HK-2 (cell line): ENCODE results near the gene SLC41A1.
"Not testable (repeated sequence)": the region's sequence is repeated elsewhere in the genome, so short reads cannot be mapped to it uniquely, and the experiment has no call there.

Source experiments
- DNase-seq: peaks from one replicate; pipeline ENCODE4 v3.0.0-alpha.2; 2018; ENCODE audit not compliant: unreplicated experiment

The SLC41A1 gene

GRCh38 chr1:205812878-205813754 lies at the start of gene SLC41A1:
Gene SLC41A1 (minus strand): TSS chr1:205813198. CDS start chr1:205810441, 2,757 bp downstream.
- DNase-seq = peak; percentile 97

- DNase-seq = no peak
Observed at GRCh38 chr1:205861540-205861939, 48.5 kb upstream of the SLC41A1 start.

- DNase-seq = no peak
Observed at GRCh38 chr1:205858141-205858961, 45.4 kb upstream of the SLC41A1 start.

- DNase-seq = not testable (repeated sequence)
Observed at GRCh38 chr1:205857501-205857900, 44.5 kb upstream of the SLC41A1 start.

- DNase-seq = no peak
Observed at GRCh38 chr1:205856433-205856832, 43.4 kb upstream of the SLC41A1 start.

GRCh38 chr1:205852969-205853368 lies 40.0 kb upstream of the SLC41A1 start:
- no peak for DNase-seq

- no peak for DNase-seq
Observed at GRCh38 chr1:205851993-205852392, 39.0 kb upstream of the SLC41A1 start.

- no peak for DNase-seq
Observed at GRCh38 chr1:205849619-205850355, 36.8 kb upstream of the SLC41A1 start, which contains the start of gene PM20D1. Gene PM20D1 (minus strand): TSS chr1:205850132. CDS start chr1:205850072, 60 bp downstream.

GRCh38 chr1:205843036-205843859 lies 30.2 kb upstream of the SLC41A1 start:
- DNase-seq = no peak

- DNase-seq = no peak
Observed at GRCh38 chr1:205842229-205842628, 29.2 kb upstream of the SLC41A1 start.

GRCh38 chr1:205840146-205840923 lies 27.3 kb upstream of the SLC41A1 start:
- DNase-seq = no peak

- DNase-seq = no peak
Observed at GRCh38 chr1:205837382-205837970, 24.5 kb upstream of the SLC41A1 start.

GRCh38 chr1:205834751-205835150 lies 21.8 kb upstream of the SLC41A1 start:
- no peak for DNase-seq

GRCh38 chr1:205832326-205832751 lies 19.3 kb upstream of the SLC41A1 start:
- DNase-seq = no peak

GRCh38 chr1:205827623-205828022 lies 14.6 kb upstream of the SLC41A1 start:
- no peak for DNase-seq

GRCh38 chr1:205826995-205827394 lies 14.0 kb upstream of the SLC41A1 start:
- no peak for DNase-seq

GRCh38 chr1:205826016-205826806 lies 13.2 kb upstream of the SLC41A1 start:
- no peak for DNase-seq

GRCh38 chr1:205824180-205824579 lies 11.2 kb upstream of the SLC41A1 start:
- DNase-seq = no peak

GRCh38 chr1:205823260-205823659 lies 10.3 kb upstream of the SLC41A1 start:
- not testable (repeated sequence) for DNase-seq
